HK-2 (cell line): ENCODE data around the gene SOX4.
A peak's percentile ranks its signal among the peaks of the same experiment; 100 is the strongest.

Experiments
- DNase-seq: peaks from one replicate; pipeline ENCODE4 v3.0.0-alpha.2; 2018; ENCODE audit not compliant: unreplicated experiment

The SOX4 gene

DNA sequence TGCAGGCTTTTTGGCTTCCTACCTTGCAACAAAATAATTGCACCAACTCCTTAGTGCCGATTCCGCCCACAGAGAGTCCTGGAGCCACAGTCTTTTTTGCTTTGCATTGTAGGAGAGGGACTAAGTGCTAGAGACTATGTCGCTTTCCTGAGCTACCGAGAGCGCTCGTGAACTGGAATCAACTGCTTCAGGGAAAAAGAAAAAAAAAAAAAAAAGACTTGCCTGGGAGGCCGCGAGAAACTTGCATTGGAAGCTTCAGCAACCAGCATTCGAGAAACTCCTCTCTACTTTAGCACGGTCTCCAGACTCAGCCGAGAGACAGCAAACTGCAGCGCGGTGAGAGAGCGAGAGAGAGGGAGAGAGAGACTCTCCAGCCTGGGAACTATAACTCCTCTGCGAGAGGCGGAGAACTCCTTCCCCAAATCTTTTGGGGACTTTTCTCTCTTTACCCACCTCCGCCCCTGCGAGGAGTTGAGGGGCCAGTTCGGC is 420 bp downstream of the SOX4 start:
- peak; percentile 48 for DNase-seq

DNA sequence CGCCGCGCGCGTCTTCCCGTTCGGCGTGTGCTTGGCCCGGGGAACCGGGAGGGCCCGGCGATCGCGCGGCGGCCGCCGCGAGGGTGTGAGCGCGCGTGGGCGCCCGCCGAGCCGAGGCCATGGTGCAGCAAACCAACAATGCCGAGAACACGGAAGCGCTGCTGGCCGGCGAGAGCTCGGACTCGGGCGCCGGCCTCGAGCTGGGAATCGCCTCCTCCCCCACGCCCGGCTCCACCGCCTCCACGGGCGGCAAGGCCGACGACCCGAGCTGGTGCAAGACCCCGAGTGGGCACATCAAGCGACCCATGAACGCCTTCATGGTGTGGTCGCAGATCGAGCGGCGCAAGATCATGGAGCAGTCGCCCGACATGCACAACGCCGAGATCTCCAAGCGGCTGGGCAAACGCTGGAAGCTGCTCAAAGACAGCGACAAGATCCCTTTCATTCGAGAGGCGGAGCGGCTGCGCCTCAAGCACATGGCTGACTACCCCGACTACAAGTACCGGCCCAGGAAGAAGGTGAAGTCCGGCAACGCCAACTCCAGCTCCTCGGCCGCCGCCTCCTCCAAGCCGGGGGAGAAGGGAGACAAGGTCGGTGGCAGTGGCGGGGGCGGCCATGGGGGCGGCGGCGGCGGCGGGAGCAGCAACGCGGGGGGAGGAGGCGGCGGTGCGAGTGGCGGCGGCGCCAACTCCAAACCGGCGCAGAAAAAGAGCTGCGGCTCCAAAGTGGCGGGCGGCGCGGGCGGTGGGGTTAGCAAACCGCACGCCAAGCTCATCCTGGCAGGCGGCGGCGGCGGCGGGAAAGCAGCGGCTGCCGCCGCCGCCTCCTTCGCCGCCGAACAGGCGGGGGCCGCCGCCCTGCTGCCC is 1.1 kb downstream of the SOX4 start:
- DNase-seq, result peak; percentile 61

DNA sequence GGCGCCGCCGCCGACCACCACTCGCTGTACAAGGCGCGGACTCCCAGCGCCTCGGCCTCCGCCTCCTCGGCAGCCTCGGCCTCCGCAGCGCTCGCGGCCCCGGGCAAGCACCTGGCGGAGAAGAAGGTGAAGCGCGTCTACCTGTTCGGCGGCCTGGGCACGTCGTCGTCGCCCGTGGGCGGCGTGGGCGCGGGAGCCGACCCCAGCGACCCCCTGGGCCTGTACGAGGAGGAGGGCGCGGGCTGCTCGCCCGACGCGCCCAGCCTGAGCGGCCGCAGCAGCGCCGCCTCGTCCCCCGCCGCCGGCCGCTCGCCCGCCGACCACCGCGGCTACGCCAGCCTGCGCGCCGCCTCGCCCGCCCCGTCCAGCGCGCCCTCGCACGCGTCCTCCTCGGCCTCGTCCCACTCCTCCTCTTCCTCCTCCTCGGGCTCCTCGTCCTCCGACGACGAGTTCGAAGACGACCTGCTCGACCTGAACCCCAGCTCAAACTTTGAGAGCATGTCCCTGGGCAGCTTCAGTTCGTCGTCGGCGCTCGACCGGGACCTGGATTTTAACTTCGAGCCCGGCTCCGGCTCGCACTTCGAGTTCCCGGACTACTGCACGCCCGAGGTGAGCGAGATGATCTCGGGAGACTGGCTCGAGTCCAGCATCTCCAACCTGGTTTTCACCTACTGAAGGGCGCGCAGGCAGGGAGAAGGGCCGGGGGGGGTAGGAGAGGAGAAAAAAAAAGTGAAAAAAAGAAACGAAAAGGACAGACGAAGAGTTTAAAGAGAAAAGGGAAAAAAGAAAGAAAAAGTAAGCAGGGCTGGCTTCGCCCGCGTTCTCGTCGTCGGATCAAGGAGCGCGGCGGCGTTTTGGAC is 2.0 kb downstream of the SOX4 start:
- DNase-seq, result peak; percentile 46

DNA sequence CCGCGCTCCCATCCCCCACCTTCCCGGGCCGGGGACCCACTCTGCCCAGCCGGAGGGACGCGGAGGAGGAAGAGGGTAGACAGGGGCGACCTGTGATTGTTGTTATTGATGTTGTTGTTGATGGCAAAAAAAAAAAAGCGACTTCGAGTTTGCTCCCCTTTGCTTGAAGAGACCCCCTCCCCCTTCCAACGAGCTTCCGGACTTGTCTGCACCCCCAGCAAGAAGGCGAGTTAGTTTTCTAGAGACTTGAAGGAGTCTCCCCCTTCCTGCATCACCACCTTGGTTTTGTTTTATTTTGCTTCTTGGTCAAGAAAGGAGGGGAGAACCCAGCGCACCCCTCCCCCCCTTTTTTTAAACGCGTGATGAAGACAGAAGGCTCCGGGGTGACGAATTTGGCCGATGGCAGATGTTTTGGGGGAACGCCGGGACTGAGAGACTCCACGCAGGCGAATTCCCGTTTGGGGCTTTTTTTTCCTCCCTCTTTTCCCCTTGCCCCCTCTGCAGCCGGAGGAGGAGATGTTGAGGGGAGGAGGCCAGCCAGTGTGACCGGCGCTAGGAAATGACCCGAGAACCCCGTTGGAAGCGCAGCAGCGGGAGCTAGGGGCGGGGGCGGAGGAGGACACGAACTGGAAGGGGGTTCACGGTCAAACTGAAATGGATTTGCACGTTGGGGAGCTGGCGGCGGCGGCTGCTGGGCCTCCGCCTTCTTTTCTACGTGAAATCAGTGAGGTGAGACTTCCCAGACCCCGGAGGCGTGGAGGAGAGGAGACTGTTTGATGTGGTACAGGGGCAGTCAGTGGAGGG is 2.8 kb downstream of the SOX4 start:
- peak; percentile 68 for DNase-seq

DNA sequence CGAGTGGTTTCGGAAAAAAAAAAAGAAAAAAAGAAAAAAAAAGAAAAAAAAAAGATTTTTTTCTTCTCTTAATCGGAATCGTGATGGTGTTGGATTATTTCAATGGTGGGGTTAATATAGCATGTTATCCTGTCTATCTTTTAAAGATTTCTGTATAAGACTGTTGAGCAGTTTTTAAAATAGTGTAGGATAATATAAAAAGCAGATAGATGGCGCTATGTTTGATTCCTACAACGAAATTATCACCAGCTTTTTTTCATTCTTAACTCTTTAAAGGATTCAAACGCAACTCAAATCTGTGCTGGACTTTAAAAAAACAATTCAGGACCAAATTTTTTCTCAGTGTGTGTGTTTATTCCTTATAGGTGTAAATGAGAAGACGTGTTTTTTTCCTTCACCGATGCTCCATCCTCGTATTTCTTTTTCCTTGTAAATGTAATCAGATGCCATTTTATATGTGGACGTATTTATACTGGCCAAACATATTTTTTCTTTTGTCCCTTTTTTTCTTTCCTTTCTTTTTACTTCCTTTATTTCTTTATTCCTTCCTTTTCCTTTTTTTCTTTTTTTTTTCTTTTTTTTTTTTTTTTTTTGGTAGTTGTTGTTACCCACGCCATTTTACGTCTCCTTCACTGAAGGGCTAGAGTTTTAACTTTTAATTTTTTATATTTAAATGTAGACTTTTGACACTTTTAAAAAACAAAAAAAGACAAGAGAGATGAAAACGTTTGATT is 3.6 kb downstream of the SOX4 start:
- DNase-seq, result no peak

DNA sequence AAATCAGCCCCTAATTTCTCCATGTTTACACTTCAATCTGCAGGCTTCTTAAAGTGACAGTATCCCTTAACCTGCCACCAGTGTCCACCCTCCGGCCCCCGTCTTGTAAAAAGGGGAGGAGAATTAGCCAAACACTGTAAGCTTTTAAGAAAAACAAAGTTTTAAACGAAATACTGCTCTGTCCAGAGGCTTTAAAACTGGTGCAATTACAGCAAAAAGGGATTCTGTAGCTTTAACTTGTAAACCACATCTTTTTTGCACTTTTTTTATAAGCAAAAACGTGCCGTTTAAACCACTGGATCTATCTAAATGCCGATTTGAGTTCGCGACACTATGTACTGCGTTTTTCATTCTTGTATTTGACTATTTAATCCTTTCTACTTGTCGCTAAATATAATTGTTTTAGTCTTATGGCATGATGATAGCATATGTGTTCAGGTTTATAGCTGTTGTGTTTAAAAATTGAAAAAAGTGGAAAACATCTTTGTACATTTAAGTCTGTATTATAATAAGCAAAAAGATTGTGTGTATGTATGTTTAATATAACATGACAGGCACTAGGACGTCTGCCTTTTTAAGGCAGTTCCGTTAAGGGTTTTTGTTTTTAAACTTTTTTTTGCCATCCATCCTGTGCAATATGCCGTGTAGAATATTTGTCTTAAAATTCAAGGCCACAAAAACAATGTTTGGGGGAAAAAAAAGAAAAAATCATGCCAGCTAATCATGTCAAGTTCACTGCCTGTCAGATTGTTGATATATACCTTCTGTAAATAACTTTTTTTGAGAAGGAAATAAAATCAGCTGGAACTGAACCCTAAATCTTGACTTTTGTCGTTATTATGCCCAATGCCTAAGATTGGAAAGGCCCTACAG is 4.5 kb downstream of the SOX4 start:
- DNase-seq, result no peak

DNA sequence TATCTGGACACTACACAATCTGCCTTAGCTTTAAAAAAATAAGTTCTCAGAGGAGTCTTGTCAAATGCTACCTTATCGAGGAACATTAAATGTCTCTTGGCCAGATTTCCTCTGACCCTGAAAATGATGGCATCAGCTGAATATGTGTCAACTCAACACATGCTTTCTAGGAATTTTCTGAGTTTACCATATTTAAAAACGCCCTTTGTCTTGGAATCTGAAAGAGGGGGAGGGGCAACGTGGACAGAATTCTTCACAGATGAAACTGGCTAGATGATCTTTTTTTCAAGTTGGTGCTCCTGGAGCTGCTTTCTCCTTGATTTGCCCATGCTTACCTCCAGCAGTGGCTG is 5.1 kb downstream of the SOX4 start:
- no peak for DNase-seq

DNA sequence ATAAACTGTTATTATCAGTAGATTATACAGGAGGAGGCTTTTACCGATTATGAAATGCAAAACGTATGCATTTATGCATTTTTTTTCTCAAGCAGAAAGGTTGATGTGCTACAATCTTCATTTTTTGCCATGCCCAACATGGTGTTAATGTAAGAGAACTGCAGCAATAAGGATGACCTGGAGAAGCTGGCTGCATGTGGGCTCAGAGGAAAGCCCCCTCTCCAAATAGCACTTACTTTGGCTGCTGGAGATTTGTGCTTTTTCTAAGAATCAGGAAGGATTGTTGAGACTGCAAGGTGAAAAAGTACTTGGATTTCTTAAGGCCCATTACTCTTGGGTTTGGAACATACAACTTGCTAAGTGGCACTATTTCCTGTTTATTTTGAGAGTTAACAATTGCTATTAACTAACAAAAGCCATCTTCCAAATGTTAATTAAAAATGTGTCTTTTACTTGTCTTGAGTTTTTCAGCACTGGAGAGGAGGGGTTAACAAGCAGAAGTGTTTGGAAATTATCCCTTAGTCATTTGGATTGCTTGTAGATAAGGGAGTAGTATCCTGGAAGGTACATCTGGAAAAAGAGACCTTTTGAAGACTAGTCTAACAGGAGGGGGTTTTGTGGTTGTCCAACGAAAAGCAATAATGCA is 5.6 kb downstream of the SOX4 start:
- no peak for DNase-seq

DNA sequence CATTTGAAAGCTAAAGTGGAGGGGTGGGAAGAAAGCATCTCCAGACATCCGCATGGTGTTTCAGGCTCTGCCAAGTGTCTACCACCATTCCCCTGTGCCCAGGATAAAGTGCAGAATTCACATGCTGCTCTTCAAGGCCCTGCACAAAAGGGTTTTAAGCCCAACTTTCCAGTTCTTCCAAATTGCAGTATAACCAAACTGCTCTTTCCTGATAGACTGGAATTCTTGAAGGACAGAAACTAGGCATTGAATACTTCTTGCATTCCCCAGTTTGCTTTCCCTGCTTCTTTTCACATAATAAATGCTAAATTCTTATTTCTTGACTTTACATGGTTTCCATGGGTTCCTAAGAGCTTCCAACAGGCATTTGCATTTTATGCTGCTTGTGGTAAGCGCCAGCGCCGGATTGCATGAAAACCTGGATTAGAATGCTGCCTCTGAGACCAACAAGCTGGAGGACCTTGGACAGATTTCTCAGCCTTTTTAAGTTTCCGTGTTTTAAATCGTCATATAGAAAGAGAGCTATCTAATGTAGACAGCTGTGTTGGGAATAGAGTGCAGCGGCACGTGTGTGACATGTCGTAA is 7.9 kb downstream of the SOX4 start:
- no peak for DNase-seq

DNA sequence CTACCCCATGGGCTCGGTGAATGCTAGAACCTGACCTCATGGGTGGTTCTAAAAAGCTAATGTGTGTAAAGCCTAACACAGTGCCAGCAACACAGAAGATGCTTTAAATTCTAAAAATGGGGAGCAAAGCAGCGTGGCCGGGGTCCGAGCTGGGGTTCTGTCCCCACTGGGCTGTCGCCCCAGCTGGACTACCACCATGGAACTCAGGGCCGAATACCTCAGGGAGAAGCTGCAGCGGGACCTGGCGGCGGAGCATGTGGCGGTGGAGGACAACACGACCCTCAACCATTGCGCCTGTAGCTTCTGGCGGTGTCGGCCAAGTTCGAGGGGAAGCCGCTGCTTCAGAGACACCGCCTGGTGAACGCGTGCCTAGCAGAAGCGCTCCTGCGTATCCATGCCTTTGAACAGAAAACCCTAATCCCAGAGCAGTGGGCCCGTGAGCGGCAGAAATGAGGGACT is 8.4 kb downstream of the SOX4 start:
- no peak for DNase-seq

DNA sequence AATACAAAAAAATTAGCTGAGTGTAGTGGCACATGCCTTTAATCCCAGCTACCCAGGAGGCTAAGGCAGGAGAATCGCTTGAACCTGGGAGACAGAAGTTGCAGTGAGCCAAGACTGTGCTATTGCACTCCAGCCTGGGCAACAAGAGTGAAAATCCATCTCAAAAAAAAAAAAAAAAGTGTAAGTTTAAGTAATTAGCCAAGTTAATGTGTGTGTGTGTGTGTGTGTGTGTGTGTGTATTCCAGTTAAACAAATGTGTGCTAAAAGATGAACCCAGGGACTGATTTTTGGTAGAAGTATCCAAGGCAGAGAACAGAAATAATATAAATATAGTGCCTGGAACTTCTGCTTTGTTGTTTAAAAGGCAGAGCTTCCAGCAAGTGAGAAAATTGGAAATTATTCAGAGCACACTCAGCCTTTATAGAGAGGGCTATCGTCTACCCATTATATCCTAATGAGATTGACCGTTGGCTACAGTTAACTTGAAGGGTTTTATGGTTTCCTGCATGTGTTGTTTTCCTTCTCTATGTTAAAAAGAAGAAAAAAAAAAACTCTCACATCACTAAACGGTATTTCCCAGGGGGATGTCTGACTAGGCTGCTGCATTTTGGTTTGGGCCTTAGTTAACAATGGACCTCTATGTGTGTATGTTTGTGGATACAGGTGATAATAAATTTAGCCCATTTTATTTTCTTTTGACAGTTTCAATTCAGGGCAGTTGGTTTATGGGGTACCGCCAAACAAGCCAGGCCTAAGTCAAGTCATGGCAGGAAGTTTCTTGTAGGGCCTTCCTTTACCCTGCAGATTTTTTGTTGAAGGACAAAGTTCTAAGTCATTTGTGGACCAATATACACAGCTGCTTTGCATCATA is 9.8 kb downstream of the SOX4 start:
- no peak for DNase-seq

DNA sequence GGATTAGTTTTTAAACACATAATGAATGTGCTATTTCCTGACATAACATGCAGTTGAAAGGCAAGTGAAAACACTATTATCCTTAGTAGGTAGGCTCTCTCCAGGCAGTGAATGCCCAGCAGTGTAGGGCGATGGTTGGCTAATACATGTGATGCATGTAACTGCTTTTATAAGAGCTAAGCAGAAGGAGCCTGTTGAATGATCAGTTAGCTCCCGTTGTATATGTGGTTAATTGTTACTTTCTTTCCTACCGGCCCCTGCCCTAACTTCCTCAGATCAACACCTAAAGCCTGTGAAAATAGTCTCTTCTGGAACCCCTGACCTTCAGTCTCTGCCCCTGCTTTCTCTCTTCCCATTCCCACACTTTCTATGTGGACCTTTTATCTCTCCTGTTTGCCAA is 10.5 kb downstream of the SOX4 start:
- no peak for DNase-seq

DNA sequence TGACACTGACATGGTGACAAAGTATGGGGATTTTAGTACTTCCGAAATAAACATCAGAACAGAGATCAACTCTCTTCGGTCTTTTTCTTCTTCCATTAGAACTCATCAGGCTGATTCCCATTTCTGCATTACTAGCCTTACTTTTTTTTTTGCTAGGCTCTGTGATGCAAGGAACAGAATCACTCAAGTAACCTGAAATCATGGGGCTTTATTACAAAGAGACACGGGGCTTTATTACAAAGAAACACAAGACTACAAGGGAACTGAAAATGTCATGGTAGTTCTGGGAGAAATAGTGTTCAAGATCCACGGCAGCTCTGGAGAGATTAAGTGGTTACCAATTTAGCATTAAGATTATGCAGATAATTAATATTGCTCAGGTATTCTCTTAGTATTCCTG is 11.6 kb downstream of the SOX4 start:
- DNase-seq, result no peak

DNA sequence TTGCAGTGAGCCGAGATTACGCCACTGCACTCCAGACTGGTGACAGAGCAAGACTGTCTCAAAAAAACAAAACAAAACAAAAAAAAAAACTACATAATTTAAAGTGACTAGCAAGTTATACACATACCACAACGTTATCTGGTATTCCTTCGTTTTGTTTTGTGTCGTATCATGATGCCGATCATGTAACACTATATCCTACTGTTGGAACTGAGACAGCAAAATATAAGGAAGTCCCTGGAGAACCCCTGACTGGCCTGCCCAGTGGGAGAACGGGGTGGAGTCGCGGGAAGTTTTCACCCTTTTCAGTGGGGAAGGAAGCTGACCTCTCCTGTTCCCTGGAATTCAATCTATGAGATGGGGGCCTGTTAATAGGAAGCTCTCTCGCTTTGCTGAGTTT is 15.1 kb downstream of the SOX4 start:
- no peak for DNase-seq

DNA sequence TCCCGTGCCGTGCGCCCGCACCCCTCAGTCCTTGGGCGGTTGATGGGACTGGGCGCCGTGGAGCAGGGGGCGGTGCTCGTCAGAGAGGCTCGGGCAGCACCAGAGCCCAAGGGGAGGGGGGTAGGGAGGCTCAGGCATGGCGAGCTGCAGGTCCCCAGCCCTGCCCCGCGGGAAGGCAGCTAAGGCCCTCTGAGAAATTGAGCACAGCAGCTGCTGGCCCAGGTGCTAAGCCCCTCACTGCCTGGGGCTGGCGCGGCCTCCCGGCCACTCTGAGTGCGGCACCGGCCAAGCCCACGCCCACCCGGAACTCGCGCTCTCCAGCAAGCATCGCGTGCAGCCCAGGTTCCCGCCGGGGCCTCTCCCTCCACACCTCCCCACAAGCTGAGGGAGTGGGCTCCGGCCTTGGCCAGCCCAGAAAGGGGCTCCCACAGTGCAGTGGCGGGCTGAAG is 16.4 kb downstream of the SOX4 start:
- DNase-seq, result no peak

DNA sequence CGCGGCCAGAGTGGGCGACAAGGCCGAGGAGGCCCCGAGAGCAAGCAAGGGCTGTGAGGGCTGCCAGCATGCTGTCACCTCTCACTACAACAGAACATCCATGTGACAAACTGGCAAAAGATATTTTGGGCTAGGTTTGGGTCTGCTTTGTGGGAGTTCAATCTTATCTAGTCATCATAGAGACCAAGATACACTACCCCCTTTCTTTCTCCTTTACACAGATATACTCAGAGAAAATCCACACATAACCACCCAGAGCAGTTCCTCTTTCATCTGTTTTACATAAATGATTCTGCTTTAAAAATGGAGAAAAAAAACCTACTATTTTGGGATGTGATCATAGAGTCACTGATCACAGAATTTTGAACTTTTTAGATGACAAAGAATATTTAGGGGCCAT is 16.8 kb downstream of the SOX4 start:
- DNase-seq, result no peak

DNA sequence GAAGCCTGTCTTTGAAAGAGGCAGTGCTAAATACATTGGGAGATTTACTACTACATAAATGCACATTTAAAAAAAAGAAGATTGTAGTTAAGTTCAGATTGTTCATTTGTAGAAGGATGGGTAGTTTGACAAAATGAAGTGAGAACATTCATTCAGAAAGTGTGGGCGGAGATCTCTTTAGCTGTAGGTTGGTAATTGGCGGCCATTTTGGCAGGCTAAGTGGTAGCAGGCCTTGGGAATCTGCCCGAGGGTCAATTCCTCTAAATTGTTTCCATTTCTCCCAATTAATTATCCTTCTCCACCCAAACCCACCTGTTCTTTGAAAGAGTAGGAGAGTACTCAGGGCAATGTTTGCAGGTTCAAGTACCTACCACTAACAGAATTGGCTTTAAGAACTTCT is 17.9 kb downstream of the SOX4 start:
- no peak for DNase-seq

DNA sequence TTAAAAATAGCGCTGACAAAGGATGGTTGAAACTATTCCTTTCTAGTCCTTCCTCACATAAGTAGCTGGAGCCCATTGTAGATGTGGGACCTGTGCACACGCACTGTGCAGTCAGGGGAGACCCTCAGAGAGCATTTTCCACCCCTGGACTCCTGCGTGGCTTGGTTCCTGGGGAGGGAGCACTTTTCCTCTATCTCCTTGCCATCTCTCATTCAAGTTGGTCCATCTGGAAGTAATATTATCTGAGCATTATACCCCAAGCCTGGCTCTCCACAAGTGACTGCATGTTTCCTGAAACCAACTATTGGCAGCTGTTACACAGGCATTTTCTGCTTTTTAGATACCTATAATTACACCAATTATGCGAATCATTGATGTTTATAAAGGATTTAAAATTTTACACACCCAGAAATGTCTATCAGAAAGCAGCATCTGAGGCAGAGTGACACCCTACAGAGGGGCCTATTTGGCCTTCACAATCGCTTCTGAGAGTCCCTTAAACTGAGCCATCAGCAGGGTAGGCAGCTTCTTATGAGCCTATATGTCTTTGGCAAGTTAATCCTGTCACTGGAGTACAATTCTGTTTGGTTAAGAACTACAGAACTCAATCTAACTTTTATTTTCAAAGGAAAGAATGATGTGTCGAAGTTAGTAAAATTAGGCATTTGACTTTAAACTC is 18.7 kb downstream of the SOX4 start:
- no peak for DNase-seq
